GM21528 (cell line): ENCODE measurements around the gene CBLN4.

ENCODE experiments used
- ATAC-seq: cut with Tn5 transposase; IDR thresholded peaks from one replicate; pipeline ENCODE4 v1.9.1; 2021; ENCODE audit warnings: mild to moderate bottlenecking, moderate library complexity; ENCODE audit not compliant: unreplicated experiment, low FRiP score

CBLN4 gene

DNA sequence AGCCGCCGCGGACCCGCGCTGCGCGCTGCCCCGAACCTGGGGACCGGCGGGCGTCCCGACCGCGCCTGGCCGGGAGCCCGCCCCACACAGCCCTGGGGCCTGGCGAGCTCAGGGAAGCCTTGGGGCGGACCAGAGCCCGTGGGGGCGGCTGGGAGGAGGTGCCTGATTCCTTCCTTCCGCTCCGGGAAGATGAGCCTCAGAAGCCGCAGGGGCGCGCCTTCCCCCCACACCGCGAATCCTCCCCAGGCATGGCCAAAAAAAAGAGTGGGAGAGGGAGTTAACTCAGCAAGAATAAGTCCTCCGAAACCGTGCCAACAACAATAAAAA lies at the start of gene CBLN4:
TSS of gene CBLN4 (minus strand) at position 131 of the 327 bp plus-strand sequence. CDS start 1,348 bp downstream, outside the sequence.
- ATAC-seq, result no peak

DNA sequence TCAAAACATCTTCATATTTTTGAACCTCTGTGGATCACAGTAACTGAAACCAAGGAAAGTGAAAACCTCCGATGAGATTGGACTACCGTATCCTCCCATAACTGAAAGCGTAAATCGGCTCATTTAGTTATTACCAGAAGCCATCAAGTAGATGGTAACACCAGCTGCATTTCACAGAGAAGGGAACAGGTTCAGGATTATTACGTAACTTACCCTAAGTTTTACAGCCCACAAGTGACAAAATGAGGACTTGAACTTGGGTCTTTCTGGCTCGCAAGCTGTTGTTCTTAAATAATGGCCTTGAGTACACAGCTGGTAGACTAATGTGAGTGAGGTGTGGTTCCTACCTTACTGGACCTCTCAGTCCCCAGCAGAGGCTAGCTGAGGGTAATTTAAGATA lies 37.9 kb upstream of the CBLN4 start:
- ATAC-seq, result no peak

DNA sequence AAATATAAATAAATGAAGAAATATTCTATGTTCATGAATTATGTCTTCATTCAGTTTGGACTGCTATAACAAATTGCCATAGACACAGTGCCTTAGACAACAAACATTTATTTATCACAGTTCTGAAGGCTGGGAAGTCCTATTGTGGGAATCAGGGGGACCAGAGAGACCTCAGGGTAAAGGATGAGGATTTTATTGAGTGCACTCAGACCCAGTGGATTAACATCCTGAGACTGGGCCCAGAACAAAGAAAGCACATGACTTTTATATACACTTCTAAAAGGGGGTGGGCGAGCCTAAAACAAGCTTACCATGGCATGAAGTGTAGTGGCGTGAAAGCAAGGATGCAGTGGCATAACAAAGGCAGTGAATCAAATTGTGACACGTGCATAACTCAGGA lies 26.9 kb upstream of the CBLN4 start:
- ATAC-seq, result no peak

DNA sequence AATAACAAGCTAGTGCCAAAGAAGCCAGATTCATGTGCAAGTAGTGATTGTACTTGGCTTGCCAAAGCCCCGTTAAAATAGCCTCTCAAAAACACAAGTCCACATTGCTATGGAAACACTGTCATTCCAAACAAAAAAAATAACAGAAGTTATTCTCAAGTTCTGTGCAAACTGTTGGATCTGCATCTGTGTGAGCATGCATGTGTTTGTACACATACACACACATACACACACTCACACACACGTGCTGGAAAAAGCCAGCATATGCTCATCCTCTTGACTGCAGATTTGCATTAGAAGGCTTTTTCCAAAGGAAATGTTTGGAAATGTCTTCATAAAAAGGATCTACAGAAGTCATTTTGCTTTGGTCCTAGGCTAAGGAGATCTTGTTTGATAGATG lies 13.4 kb upstream of the CBLN4 start:
- ATAC-seq, result no peak

DNA sequence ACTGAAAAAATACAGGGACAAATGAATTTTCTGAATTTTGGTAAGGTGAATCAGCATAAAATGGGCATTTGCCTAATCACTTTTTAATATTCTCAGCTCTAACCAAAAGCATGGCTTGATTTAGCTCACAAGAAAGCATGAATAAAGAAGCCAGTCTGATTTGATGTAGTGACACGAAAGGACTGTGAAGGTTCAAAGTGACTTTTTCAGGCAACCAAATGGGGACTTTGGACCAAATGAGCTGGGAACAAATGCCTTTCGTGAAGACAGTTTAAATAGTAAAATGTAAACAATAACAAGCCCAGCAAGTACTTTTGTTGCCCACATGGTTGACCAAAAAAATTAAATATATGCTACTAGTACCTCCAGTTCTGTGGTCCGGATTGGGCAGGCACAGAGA lies 12.9 kb upstream of the CBLN4 start:
- no peak for ATAC-seq

DNA sequence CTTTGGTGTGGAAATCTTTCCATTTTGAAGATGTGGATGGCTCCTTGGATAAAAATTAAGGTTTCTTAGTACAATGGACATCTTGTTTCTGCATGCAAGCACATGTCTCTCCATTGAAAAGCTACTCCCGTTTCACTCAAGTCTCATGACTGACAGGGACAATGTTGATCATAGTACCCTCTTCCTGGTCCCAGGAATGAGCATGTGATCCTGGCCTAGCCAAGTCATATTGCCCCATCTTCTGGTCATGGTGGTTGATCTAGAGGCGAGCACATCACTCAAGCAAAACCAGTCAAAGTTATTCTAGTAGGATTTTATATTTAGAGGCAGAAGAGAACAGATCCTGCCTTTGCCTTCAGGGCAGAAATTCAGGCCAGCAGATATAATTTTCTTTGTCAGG lies 12.2 kb upstream of the CBLN4 start:
- no peak for ATAC-seq

DNA sequence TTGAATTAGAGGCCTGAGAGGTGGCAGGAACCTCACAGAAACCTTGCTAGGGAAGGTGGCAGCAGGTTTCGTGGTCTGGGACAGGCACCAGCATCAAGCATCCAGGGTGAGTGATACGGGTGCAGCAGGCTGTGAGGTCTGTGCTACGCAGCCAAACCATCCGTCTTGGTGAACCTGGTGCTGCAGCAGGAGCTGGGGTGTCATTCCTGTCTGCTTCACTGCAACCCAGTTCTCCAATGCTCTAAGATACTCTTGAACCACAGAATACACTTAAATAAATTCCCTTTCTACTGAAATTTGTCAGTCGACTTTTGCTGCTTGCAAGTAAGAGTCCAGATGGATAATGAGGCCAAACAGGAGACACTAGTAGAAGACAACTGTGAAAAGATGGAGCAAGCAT lies 9.7 kb upstream of the CBLN4 start:
- no peak for ATAC-seq

DNA sequence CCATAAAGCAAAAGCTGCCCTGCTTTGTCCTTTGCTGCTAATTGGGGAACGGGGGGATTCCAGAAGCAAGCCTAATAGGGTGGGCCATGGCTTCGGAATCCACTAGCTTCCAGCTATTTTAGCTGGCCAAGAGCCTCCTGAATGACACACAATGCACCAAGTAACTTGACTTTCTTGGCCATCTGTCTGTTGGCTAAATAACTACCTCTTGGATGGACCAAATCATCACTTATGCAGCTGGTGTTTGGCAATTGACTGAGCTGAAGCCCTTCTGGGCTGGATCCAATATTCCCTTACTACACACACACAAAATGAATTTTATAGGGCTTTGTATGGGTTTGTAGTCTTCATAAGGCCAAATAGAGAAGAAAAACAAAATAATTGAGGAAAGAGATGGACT lies 8.8 kb upstream of the CBLN4 start:
- no peak for ATAC-seq

DNA sequence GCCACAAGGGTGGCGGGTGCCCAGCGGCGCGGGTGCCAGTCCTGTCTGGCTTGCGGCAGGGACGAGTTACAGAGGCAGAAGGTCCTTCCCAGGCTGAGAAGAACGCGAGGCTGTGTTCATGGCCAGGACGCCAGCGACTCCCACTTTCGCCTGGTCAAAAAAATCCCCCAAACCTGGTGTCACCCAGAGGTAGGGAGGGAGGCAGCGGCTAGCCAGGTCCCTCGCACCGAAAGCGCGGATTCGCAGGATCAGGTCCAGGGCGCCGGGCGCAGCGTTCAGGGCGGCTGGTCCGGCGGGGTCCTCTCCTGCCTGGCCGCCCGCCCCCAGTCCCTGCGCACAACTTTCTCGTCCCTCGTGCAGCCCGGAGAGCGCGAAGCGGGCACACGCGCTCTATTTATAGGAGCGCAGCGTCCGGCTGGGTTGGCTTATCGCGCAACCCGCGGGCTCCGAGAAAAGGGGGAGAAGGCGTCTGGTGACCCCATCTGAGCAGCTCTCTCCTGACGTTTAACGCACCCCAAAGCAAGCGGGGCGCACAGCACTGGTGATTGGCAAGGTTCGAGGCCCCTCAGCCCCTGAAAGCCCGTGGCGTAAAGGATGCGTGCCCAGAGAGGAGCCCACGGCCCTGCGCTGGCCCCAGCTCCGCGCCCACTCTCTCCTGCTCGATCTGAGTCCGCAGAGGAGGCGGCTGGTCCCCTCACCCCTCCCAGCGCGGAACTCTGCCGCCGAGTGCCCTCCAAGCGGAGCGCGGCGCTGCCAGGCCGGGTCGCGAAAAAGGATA lies 519 bp downstream of the CBLN4 start:
- no peak for ATAC-seq

DNA sequence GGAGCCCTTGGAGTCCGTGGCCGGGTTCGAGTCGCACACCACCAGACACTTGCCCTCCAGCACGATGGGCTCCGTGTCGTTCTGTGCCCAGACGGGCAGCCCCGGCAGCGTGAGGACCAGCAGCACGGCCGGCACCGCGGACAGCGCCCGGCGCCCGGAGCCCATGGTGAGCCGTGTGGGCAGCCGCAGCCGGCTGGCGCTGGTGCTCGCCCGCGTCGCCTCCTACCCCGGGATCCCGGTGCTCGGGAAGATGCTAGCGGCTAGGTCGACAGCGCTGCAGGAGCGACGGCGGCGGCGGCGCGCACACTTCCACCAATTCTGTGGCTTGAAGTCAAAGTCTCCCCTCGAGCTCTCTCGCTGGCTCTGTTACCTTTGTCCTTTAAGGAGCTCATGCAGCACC lies 1.3 kb downstream of the CBLN4 start:
- ATAC-seq, result no peak

DNA sequence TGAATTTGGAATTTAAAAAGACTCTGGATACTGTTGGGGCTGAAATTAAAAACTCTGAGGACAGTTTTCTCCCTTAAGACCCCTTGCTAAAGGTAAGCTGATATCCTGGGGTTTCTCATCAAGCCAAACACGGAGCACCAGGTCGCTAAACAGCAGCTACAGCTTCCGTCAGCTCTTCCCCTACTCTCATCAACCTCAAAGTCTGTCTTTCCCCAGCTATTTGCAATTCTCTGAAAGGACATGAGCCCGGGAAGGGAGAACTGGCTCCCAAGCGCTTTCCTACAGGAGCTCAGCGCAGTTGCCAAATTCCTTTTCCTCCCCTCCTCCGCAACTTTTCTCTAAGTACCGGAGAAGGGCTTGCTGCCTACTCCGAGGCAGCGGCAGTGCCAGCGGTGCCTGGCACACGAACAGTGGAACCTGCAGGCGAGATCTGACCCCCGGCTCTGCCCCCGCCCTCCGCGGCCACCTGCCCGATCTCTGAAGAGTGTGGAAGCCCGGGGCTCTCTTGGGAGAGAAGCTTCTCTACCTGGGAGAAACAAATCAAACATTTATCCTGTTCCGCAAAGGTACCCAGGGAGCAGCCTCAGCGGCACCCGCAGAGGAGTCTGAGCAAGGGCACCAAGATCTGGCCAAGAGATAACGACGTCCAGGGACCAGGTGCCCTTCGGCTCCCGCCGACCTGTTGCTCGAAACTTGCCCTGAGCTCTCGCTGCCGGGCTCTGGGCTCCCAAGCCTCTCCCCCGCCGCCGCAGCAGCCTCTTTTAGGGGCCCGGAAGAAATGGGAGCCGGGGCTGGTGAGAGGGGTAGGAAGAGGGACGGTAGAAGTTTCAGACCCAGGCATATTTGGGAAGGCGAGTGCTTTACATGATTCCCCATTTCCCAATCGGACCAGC lies 2.2 kb downstream of the CBLN4 start:
- no peak for ATAC-seq

DNA sequence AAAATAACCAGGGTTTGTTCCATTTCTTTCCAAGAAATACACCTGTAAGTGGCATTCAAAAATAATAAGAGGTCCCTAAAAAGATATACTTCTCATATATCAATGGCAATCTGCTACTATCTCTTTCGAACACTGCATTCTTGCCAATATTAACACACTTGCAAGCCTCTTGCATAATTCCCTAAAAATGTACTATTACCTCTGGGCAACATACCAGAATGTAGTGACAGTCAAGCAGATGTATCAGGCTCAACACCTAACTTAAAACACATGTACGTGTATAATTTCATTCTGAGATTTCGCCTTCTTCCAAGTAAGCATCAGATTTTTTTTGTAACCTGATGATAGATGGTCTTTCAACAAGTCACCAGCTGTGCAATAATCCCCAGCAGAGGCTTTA lies 3.4 kb downstream of the CBLN4 start:
- ATAC-seq, result no peak

DNA sequence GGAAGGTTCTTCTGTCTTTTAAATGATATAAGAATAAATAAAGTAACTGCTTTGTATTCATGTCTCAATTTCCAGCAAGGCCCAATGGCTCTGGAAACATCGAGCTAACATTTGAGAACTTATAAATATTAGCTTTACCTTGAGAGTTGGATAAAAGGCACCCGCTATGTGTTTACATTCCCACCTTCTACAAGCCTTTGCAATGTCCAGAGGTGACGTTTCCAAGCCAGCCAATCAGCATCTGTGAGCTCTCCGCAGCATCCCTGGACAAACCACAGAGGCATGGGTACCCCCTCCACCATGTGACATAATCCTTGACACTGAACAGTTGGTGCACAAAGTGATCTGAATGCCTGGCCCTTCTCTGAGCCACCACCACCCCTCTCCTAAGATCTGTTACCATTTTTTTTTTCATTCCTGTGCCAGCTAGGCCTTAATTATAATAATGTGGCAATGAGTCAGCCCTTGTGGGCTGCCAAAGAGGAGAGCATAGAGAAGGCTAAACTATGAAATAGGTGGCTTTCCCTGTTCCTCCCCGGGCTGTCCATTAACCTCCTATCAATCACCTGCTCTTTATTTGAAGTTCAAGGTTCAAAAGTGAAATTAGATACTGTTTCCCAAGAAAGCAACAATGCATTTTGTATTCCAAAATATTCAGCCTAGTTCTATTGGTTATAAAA lies 4.1 kb downstream of the CBLN4 start:
- ATAC-seq, result no peak

DNA sequence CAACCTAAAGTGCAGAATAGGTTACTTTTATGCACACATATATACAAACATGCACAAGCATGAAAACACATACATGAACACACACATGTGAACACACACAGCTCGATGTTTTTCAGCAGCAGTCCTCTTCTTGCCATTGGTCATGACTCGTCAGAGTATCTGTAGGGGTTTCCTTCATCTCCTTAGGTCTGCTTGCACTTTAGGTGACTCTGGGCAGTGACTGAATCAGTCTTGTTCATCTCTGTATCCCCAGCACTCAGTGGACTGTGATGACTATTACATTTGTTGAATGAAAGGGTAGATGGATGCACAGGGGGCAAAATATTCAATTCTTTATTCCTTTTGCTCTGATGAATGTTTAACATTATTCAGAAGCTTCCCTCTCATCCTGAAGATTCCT lies 26.8 kb downstream of the CBLN4 start:
- no peak for ATAC-seq

DNA sequence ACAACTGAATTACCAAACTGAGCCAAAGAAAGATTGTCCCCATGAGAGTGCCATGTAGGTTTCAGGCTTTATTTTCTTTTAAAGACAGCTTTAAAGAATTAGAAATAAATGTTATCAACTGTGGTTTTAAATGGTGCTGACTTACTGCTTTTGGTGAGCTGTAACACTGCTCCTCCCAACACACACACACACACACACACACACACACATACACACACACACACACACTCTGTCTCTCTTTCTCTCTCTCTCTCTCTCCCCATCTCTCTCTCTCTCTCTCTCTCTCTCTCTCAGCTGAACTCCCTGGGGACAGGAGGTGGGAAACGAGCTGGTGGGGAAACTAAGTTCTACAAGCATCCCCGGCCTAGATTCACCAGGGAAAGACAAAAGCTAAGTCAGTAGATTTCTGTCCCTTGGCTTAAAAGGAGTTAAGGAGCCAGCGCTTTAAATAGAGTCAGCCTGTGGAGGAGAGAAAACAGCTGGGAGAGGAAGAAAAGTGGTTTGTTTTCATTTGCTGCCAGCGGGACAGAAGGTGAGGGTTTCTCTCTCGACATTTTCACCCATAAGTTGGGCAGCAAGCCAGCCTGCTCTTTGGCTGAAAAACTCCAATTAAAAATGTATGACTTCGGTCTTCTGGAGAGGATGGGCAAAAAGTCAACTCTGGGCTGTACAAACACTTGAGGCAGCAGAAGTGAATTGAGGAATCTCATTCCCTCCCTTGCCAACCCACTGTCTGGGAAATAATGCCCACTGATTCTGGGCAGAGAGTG lies 27.4 kb downstream of the CBLN4 start:
- no peak for ATAC-seq

DNA sequence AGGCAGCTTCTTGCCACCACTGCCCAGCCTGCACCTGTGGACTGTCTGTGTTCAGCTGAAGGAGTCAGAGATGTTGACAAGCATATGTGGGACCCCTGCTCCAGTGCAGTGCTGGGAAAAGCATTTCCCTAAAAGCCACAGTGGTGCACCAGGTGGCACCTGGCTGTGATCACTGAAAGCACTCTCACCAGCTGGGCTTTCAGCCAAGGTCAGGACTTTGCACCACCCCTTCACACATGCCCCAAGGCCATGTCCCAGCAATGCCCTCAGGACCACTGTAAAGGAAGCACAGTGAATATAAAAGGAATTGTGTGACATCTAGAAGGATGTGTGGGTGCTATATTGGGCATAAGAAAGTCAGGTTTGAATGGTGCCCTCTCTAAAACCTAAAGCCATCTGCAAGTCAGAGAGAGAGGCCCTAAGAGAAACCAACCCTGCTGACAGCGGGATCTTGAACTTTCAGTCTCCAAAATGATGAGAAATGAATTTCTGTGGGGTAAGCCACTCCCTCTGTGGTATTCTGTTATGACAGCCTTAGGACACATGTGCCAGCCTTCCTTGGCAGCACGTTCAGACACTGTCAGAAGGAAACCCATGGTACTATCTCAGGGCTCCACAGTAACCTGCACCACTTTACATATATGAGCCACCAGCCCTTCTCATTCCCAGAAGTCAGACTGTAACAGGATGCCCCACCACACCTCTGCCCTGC lies 30.7 kb downstream of the CBLN4 start:
- no peak for ATAC-seq

DNA sequence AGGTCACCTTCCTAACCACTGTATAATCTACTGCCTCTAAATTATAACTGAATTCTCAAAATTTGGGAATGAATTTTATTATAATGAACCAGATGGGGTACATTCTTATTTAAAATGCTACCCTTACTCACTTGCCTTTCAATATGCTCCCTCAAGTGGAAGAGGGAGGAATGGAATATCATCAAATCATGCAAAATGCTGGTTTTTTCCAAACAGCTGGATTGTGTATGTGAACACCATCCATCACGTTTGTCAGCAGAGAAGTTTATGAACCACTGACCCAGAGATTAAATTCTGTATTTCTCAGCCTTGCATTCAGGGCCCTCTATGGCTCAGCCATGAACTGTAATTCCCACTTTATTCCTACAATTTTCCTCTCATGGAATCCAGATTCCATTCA lies 40.5 kb downstream of the CBLN4 start:
- ATAC-seq, result no peak

DNA sequence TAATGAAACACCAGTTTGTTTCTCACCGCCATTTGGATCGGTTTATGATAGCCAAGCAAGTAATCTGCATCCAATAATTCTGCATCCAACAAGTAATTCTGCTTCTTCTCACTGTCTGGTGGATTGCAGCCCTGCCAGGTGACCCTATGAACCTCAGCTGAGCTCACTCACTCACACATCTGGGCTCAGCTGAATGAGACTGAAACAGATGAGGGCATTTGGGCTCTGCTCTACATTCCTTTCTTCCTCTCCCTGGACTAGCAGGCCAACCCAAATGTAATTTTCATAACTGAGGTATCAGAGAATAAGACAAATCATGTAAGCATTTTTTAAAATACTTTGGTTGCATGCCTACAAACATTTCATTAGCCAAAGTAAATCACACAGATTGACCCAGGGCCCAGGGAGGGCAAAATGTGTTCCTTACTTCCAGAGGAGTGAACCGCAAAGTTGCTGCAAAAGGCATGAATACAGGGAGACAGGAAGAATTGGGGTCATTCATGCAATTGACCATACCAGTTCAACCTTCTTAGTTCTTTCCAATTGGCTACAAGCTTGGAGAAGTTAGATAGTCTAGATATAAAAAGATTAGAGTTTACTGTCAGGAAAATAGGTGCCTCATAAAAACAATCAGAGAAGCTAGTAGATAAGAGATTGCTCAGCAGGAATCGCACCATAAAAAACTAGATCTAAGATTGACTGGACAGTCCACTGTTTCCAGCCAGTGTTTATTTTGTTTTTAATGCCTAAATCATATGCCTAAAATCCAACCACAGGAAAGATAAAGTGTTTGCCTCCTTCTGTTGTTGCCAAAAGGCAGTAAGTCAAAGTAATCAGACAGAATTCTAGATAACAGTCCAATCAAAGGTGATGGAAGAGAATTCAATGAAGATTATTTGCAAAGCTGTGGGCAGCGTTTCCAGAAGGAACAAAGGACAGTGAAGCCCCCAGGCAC lies 43.7 kb downstream of the CBLN4 start:
- no peak for ATAC-seq

DNA sequence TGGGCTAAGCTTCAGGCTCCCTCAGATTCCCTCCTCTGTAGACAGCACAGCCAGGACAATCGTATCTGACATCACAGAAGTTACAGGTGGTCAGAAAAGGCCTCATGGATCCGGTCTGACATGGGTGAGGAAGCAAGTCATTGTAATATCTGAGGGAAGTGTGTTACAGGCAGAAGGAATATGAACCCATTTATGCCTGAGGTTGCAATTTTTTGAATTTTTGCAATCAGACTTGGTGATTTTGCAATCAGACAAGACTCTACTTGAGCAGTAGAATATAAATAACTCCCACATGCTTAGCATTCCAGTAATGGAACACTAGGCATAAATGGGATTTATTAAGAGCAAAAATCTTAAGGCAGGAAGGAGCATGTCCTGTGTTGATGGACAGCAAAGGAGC lies 52.1 kb downstream of the CBLN4 start:
- no peak for ATAC-seq
